ENCODE results near the gene CYP1B1. TPM values are rescaled to one million over a fixed set of nuclear protein-coding genes. Genes with fewer than 3 reads are reported as not detected.

CYP1B1 gene
- total RNA-seq, 2 experiments from 2014 or later = 0.14 to 0.17 TPM

Other genes with a start within 250 kb of the CYP1B1 start
- 1 to 10 TPM; 2.4 to 3.3 TPM for gene RMDN2, start 150.9 kb downstream of the CYP1B1 start, total RNA-seq